ENCODE data around the gene AFF3.

The AFF3 gene

DNA sequence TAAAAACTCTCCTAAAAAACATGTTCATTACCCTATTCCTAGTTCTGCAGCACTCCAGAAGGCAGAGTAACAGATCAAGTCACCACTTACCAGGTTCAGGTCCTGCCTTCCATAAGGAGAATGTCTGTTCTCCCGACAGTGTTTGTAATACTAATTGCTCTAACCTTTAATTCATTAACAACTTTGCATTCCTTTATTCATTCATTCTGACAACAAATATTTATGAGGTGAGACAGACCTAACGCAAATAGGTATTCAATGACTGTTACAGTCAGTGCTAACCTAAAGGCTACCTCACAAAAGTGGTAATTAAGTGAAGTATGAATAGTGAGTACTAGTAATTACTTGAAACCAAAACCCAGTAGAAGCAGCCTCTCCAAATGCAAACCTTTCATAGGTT lies 224.0 kb downstream of the AFF3 start:
- DNase-seq, result no peak

DNA sequence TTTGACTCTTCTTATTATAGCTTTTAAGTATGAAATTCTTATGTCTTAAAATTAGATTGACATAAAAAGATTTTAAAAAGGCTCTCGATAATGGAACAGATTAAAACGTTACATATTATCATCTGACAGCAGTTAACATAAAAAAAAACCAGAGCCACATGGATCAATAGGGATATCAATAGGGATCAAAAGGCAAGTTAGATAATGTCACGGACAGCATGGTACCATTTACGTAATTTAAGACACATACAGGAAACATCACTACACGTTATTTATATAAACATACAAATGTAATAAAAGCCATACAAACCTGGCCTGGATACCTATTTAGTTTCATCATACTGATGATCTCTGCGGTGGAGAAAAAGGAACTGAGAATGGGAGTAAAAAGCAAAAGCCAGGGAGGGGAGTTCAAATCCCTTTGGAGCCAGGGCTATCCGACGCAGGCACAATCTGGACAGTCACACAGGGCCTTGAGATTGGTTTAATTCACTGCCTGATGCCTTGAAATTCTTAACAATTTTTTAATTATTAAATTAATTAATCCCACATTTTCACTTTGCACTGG lies 227.2 kb downstream of the AFF3 start:
- no peak for DNase-seq

DNA sequence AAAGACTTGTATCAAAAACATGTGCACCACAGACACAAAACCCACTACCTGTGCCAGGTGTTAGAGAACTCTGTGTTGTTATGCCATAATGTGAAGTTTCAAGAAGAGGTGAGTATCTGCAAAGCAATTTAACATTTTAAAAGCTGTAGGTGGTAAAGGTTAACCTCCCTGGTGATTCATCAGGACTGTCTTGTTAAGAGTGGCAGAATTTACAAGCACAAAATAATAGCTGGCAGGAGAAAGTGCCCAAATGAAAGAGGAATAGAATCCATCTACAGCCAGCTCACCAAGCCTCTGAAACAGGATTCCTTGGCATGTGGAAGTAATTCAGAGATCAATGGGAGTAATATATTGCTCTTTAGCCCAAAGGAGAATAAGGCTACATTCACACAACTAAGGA lies 230.7 kb downstream of the AFF3 start:
- no peak for DNase-seq

DNA sequence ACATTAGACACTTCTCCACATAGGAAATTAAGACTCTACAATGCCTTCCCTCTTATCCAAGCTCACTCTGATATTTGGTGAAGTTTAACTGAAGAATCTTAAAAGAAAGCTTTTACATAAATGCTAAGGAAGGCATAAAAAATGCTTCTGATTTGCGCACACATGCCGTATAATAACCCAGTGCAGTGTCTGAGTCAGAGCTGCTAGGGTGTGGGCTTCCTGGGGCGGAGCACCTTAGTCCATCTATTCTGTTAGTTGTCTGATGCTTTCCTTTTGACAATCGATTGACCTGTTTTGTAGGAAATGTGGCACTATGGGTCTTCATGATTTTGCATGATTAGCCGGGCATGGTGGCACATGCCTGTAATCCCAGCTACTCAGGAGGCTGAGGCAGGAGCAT lies 231.5 kb downstream of the AFF3 start:
- DNase-seq, result no peak

DNA sequence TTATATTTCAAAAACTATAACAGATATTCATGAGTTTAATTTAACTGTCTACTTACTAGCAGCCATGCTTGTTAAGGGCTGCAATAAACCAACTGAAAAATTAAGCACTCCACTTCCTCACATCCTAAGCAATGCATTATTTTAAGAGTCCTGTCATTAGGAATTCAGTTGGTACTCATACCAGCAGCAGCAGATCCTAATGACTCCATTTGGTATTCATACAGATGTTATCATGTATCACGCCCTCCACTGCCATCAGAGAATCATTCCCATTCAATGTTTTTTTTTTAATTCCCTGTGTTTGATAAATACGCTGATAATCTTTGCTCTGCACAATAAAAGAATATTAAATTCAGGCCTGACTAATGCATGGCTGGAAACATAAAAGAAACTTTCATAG lies 236.8 kb downstream of the AFF3 start:
- DNase-seq, result no peak

DNA sequence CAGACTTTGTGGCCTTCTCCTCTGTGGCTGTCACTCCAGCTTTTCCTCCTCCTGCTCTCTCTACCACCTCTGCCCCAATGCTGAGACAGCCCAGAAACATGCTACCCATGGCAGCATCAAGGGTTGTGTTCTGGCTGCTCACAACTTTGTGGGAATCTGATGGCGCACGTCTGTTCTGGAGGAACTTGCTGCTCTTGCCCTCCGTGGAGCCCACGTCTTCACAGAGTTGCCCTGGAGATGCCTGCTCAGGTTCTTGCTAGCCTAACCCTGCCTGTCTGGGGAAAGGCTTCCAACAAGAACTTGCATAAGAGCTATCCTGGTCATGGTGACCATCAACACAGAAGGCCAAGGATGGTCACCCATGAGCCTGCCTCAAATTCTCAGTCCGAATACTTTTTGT lies 237.4 kb downstream of the AFF3 start:
- no peak for DNase-seq

DNA sequence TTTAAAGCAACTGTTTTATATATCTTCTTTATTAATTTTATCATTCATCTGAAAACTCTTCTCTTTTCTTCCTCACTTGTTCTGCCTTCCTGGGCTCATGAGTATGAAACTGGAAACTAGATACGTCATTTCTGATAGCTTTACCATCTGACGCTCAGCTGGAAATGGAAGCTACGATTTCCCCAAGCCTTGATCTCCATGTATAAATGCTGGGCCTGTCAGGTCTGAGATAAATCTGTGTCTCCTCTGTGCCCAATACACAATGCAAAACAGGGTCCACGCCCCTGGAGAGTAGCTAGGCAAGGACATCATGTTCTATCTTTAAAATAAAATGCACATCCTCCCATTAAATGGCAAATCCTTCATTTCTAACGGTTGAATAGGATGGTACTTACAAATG lies 238.4 kb downstream of the AFF3 start:
- no peak for DNase-seq

DNA sequence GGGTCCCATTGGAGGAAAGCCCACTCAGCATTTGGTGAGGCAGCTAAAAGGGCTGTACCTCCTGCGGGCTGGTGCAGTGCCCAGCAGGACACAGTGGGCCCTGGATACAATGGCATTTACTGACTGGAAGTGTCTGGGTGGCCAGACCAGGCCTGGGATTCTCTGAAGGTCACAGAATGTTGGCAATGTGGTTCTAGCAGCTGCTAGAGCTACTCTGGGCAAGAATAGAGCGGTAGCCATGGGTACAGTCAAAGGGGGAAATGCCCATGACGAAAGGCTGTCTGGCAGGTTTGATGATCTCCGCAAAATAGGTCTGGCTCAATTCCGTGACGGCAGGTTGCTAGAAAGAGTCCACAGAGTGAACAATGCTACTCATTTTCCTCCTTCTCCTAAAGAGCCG lies 241.8 kb downstream of the AFF3 start:
- DNase-seq, result no peak

DNA sequence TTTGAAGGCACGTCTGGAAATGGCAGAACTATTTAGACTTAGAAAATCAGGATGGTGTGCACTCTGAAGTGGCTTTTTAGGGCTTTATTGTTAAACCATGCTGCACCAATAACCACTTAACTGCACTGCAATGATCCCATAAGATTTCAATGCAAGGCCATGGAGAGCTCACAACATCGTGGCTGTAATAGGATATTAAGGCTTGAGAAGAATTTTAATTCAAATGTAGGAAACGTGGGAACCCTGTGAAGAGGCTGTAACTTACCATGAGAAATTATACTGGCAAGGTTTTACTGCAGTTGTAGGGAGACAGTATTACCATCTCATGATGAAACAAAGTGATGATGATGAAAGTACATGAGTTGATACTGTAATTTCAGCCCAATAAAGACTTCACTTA lies 242.5 kb downstream of the AFF3 start:
- DNase-seq, result no peak

DNA sequence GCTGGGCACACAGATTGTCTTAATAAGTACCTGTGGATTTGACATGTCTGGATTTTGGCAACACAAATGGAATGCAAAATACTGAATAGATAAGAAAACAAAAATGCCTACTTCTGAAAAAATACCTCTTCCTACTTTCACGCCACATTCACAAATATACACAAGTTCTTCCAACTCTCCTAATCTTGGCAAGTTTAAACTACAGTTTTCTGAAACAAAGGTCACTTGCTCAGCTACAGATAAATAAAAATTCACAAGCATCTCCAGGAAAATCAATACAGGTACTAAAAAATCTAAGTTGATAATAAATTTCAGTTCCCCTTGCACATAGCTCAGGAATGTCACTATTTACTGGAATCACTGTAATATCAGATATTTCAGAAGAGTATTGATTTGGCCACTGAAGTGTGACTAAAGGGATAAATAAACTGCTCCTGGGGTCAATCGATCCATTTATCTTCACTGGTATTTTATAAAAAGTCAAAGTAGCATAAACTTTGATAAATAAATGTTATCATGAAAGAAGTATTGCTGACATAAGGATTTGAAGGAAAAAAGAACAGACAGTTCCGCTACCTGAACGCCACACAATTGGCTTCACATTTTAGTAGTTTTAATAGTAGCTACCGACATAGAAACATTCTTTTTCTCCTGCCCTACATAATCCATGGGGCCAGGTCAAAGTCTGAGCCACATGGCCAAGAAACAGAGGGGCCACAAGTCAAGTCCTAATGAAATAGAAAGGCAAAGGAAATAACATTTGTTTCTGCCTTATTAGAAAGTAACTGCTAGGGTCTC lies 243.1 kb downstream of the AFF3 start:
- no peak for DNase-seq

DNA sequence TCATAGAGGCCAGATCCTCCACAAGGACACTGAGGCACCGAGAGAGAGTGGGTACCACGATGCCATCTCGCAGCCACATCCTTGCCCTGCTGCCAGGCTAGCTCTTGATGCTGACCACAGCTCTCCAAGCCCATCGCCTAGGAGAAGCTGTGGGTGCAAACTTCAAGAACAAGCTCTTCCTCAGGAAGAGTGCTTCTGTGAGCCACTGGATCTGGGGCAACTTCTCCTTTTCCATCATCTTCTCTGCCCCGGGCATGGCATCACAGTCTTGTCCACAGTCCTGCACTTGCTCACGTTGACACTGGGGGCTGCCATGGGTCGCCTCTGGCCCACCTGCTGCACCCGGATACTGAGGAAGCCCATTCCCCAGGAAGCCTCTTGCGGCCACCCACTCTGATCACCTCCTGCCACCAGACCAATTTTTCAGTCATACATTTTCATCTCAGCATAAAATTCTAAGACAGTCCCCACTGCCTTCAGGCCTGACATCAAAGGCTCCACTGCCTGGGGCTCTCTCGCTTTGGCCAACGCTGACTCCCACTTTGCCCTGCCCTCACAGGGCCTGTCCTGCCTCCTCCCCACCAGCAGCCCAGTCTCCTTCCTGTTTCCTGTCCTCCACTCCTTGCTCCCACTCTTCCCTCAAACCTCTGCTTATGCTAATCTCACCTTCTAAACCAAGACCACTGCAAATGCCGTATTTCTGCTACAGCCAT lies 243.9 kb downstream of the AFF3 start:
- DNase-seq, result no peak

DNA sequence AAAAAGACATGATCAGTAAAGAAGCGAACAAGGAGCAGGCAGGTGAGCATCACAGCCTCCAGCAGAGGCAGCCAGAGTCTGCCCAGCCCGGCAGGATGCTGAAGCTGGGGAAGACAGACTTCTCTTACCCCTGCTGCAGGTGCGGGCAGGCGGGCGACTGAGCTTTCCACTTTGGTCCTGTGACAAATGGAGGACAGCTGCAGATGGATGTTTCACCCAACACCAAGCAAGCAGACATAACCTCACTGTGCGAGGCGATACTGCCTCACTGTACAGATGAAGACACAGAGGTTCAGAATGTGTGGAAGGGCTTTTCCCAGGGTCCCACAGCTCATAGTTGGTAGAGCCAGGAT lies 251.0 kb downstream of the AFF3 start:
- DNase-seq, result no peak

DNA sequence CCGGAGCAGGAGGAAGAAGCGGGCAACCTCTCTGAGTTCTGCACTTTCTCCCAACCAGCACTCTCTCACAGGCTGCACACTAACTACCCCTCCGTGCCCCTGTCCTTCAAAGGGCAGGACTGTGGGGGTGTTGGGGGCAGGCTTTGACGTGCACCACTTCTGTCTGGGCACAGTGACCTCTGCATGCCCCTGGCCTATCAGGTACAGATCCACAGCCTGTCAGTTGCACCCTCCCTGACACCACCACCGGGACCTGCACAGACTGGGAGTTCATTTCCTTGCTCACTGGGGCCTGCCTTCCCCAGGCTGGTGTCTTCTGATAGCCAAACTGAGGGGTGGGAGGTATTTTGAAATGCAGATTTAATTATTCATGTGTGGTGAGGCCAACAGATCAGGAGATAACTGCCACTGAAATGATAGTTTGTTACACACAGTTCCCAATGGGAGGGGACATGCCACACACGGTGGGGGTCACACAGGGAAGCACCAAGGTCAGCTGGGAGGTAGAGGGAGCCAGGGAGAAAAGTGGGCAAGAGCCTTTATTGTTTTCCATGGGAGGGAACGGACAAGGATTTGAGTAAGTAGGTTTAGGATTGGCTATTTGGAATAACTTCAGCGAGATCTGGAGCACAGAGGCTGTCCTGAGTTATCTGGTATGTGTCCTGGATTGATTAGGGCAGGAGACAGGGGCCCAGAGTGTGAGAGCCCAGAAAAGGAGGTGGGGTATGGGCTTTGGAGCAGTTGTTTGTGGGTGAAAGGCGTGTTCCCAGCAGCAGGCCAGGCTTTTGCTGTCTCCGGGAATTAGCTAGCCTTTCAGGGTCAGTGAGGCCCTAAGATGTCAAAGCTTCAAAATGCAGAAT lies 251.6 kb downstream of the AFF3 start:
- DNase-seq, result no peak

DNA sequence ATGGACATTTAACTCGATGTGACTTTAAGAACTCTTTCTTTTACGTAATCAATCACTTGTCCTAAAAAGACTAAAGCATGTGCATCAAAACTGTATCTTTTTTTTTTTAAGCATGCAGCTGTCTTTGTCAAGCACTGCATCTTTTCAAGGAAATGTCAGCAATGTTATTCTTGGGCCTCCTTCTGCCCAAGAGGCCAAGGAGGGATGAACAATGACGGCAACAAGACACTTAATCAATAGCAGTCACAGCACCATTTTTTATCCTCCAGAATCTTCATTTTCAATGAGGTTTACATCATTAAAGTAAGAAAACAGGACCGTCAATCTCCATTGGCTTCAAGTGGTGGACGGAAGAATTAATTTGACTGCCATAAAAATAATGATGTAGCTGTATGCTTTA lies 253.8 kb downstream of the AFF3 start:
- no peak for DNase-seq

DNA sequence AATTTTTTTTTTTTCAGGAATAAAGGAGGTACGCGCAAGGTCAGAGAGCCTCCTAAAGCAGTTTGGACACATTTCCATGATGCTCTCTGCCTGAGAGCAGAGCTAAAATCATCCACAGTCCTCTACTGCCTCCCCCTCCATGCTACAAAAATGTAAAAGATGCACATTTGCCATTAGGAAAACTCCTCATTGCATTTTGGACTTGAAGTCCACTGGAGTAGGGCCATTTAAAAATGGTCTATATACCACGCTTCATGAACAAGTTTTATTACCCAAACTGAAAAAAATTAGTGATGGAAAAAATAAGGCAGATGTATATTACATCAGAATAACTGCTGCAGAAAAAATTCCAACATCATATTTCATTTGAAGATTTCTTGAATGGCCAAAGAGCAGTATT lies 256.0 kb downstream of the AFF3 start:
- DNase-seq, result no peak

DNA sequence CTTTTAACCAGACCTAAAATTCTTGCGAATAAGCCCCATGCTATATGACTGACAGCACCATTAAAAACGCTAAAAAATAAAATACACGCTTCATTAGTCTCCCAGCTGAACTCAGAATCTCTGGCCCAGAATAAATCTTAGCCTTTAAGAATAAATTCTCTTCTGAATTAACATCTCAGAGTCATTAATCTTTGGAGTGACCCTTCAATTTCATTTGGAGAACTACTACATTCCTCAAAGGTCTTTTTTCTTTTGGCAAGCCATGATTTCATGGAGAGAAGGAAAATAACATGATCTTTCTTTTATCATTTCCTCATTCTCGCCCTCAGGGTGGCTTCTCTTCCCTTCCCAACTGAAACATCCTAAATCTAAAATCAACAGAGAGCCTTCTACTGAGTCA lies 259.0 kb downstream of the AFF3 start:
- no peak for DNase-seq

DNA sequence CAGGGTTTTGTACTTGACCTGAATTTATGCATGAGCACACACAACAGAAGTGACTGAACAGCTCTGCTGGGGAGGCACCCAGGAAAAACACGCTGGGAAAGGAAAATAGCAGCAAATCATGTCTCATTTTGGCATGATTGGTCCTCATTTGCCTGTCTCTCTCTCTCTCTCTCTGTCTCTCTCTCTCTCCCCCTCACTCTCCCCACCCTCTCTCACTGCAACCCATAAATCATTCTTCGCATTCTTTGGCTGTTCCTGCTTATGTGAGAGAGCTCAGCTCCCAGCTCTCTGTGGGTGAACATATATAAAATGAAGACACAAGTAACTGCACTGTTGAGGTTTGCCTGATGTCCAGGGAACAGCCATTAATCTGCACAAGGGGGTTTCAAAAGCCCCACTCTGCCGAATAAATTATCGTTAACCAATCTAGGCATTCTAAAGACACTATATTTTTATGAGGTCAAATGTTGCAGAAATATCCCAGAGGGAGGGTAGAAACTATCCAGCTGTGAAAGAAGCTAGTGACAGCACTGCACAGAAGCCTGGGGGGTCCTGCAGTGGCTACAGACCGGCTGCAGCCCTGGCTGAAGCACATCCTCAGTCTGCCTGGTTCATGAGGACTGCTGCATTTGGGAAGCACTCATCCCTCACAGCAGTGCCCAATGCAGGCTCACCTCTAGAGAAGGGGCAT lies 260.3 kb downstream of the AFF3 start:
- no peak for DNase-seq

DNA sequence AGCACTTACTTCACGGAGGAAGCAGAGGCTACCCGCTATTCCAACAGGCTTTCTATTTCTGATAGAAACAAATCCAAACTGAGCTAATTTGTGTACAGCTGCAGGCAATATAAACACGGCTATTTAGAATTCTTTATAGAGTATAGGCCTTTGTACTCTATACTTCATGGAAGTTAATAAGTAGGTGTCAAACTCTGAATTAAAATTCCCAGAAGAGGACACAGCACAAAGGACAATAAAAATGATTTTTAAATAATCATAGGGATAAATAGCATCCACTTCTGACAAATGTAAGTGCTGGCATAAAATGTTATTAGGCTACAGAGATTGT lies 261.5 kb downstream of the AFF3 start:
- no peak for DNase-seq

DNA sequence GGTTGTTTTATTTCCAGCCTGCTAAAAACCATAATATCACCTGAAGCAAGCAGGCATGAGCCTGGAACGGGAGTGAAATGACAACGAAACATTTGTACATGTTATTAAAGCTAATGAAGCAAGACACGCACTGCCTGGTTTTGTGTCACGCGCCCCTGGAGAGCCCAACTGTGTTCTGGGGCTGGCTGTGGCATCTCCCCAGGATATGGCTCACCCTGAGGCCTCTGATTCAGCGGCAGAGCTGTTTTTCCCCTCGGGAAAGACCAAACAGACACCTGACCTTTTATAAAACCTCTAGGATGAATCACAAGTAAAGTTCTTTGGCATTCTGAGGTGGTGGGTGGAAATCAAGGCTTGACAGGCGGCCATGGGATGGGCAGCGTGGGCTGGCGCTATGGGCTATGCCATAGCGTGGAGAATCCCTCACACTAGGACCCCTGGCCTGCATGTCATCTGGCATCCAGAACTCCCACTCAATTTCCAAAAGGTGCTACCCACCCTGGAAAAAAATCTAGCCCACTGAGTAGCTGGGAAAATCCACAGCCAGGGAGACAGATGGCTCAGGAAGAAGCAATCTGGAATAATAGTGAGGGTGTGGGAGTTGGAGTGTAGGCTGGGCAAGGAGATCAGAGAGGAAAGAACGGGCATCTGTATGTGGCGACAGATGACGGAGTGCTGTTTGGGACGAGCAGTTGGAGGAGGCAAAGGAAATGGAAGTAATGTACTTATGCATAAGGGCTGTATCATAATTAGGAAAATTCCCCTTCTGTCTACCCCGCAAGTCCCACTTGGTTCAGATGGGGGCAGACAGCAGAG lies 262.0 kb downstream of the AFF3 start:
- DNase-seq, result no peak

DNA sequence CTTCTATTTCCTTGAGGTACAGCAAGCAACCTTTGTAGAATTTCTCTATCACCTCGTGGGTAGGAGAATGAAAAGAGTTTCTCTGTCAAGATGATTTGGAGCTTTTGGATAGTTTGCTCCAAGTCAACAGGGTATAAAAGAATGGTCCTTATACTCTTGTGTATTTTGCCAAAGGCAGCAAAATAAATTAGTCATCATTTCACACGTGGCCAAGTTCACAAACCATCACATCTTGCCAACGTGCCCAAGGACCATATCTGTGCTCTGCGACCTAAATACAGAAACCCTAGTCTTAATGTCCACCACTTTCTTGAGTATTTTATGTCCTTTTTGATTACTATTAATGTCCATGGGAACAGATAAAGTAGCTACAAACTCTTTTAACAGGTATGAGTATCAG lies 262.9 kb downstream of the AFF3 start:
- no peak for DNase-seq

DNA sequence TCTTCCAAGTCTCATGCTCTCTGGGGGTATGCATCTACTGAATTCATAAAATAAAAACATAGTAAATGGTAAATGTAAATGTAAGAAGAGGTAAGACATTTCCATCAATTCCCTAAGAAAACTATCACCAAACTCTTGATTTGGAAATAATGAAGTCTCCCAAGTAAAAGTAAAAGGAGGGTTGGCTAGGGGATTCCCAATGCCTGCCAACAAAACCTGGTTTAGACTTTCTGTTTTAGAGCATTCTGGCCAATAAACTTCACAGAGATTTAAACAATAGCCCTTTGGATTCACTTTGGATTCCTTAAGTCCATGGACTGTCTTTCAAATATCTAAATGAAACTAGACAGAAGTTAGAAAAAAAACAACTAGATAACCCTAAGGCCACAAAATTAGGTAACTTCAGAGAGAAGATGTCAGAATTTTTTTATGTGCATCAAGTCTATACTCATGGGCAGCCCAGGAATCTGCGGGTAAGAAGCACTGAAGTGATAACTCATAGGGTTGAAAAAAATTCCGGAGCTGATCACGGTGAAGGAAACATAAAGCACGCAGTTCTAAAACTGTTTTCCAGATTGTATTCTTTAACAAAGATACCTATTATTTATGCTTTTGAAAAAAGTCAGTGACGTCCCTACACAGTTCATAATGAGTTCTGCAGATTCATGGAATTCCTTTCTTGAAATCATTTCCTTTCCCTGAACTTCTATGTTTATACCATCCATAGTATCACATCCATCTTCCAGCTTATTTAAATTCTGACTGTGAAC lies 263.6 kb downstream of the AFF3 start:
- DNase-seq, result no peak

Data from stimulated activated CD4-positive, alpha-beta T cell treated with anti-CD3 and anti-CD28 coated beads, Interleukin-4, amount 100 ng/mL, for 4 hours (primary cell).